22Rv1 (cell line): ENCODE data around the gene POLR2C.

Experiments
- ZFX ChIP-seq: fragments of 450-650 bp; IDR thresholded peaks from 2 replicates; pipeline ENCODE4 v1.6.1; 2017; ENCODE audit warnings: antibody characterized with exemption, borderline replicate concordance
- TF ChIP-seq, protein P1 (sequence below): fragments of 450-650 bp; IDR thresholded peaks from 2 replicates; pipeline ENCODE4 v1.5.1; 2017; ENCODE audit warnings: mild to moderate bottlenecking

DNA sequence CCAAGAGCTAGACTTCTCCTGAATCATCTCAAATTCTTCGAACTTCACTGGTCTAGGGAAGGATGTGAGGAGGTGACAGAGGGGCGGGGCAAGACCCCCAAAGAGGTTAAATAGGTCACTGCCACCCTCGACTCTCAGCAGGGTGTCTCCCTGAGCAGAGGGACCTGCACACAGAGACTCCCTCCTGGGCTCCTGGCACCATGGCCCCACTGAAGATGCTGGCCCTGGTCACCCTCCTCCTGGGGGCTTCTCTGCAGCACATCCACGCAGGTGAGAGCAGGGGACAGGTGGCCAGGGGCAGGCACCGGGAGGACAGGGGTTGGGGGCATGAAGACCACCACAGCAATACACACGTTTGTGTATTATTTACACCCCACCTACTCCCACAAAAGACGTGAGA lies 48.7 kb upstream of the POLR2C start:
- TF ChIP-seq, protein P1, sequence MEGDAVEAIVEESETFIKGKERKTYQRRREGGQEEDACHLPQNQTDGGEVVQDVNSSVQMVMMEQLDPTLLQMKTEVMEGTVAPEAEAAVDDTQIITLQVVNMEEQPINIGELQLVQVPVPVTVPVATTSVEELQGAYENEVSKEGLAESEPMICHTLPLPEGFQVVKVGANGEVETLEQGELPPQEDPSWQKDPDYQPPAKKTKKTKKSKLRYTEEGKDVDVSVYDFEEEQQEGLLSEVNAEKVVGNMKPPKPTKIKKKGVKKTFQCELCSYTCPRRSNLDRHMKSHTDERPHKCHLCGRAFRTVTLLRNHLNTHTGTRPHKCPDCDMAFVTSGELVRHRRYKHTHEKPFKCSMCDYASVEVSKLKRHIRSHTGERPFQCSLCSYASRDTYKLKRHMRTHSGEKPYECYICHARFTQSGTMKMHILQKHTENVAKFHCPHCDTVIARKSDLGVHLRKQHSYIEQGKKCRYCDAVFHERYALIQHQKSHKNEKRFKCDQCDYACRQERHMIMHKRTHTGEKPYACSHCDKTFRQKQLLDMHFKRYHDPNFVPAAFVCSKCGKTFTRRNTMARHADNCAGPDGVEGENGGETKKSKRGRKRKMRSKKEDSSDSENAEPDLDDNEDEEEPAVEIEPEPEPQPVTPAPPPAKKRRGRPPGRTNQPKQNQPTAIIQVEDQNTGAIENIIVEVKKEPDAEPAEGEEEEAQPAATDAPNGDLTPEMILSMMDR = no peak
- no peak for TF ChIP-seq ZFX
